DND-41 (cell line): ENCODE results near the gene ERCC6L2.

ENCODE experiments used
- EZH2 ChIP-seq: IDR thresholded peaks from 3 replicates; pipeline ENCODE4 v1.6.1; 2012; ENCODE audit warnings: borderline replicate concordance, low read depth, mild to moderate bottlenecking, moderate library complexity, low read length, inconsistent platforms; ENCODE audit not compliant: severe bottlenecking
- TF ChIP-seq, protein P1 (sequence below): IDR thresholded peaks from 2 replicates; pipeline ENCODE4 v1.5.1; 2012; ENCODE audit warnings: borderline replicate concordance, low read length, moderate library complexity, mild to moderate bottlenecking; ENCODE audit not compliant: poor library complexity, severe bottlenecking; ENCODE audit errors: extremely low read depth

DNA sequence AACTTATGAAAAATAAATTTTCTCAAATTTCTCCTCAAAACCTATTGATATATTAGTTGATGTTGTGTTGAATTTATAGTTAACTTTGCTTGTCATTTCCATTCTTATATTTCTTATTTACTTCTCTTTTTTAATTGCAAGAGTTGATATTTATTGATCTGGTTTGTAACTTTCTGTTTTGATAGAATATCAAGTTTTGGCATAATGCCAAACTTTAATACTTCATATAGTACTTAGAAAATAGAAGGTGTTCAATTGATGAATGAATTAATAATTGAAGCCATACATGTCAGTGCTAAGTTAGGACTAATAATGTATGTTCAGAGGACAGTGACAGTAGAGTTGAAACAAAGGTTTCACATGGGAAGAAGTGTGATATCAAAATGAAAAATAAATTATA, 27.9 kb downstream of the ERCC6L2 start:
- TF ChIP-seq, protein P1, sequence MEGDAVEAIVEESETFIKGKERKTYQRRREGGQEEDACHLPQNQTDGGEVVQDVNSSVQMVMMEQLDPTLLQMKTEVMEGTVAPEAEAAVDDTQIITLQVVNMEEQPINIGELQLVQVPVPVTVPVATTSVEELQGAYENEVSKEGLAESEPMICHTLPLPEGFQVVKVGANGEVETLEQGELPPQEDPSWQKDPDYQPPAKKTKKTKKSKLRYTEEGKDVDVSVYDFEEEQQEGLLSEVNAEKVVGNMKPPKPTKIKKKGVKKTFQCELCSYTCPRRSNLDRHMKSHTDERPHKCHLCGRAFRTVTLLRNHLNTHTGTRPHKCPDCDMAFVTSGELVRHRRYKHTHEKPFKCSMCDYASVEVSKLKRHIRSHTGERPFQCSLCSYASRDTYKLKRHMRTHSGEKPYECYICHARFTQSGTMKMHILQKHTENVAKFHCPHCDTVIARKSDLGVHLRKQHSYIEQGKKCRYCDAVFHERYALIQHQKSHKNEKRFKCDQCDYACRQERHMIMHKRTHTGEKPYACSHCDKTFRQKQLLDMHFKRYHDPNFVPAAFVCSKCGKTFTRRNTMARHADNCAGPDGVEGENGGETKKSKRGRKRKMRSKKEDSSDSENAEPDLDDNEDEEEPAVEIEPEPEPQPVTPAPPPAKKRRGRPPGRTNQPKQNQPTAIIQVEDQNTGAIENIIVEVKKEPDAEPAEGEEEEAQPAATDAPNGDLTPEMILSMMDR, result no peak
- no peak for TF ChIP-seq EZH2
